SK-N-SH (cell line): Measurements from ENCODE around the gene CHMP2B.

Source experiments
- CTCF ChIP-seq: fragments of 200-600 bp; sonication (generic); IDR thresholded peaks from 2 replicates; pipeline ENCODE4 v1.6.1; 2017; ENCODE audit warnings: antibody characterized with exemption, mild to moderate bottlenecking, moderate library complexity
- EZH2phosphoT487 ChIP-seq: fragments of 200-600 bp; sonication (generic); IDR thresholded peaks from 2 replicates; pipeline ENCODE4 v1.6.1; 2017; ENCODE audit warnings: low read depth, mixed run types, mild to moderate bottlenecking, antibody characterized with exemption, moderate library complexity, borderline replicate concordance
- IRF3 ChIP-seq: fragments of 150-350 bp; IDR thresholded peaks from 2 replicates; pipeline ENCODE4 v1.6.1; 2016; ENCODE audit warnings: mild to moderate bottlenecking, low read depth, low read length
- POLR2AphosphoS5 ChIP-seq: IDR thresholded peaks from 2 replicates; pipeline ENCODE4 v1.6.1; 2012; ENCODE audit warnings: low read depth, low read length

- no peak for TF ChIP-seq IRF3
- TF ChIP-seq EZH2phosphoT487, result no peak
- no peak for TF ChIP-seq CTCF
- no peak for TF ChIP-seq POLR2AphosphoS5
Observed at GRCh38 chr3:87197531-87197930, 29.6 kb upstream of the CHMP2B start.
